NCI-H82 treated with DMSO at 0.1 percent for 48 hours (cell line): ENCODE results near the gene EBLN2.

ENCODE experiments used
- DNase-seq: peaks from one replicate; lab custom pipeline; 2025; ENCODE audit not compliant: unreplicated experiment; lab: John Stamatoyannopoulos, UW

The EBLN2 gene

DNA sequence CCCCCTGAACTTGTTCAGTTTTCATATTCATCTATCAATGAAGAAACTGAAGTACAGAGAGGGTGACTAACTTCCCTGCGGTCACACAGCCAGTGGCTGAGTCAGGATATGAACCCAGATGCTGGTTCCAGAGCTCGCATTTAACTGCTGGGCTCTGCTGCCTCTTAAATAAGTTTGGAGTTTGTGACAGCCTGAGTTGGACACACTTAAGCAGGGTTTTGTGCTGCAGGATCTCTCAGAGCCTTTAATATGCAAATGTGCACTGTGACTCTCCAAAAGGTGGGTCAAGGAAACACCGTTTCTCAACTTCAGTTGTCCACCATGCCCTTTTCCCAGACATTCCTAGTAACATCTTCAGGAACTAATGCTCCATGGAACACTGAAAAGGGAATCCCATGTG, 45.8 kb downstream of the EBLN2 start:
- DNase-seq, result no peak

DNA sequence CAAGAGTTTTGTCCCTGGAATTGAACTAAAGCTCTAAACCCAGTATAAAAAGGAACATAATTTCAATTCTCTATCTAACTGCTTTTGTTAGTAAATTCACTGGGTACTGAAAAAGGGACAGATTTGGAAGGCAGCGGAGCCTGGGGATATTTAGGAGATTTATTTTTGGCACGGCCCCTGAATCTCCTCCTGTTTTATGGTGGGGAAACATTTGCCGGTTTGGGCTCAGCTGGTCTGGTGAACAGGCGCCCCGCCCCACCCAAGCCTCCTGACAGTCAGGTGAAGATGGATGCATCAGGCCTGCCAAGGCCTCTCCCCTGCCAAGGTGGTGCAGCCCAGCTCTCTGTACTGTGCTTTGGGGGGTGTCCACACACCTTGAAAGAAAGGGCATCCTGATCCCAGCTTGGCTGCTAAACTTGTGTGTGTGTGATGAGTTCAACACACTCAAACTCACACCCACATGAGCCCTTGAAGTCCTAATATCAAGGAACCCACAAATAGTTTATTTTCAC, 46.3 kb downstream of the EBLN2 start:
- DNase-seq, result no peak

DNA sequence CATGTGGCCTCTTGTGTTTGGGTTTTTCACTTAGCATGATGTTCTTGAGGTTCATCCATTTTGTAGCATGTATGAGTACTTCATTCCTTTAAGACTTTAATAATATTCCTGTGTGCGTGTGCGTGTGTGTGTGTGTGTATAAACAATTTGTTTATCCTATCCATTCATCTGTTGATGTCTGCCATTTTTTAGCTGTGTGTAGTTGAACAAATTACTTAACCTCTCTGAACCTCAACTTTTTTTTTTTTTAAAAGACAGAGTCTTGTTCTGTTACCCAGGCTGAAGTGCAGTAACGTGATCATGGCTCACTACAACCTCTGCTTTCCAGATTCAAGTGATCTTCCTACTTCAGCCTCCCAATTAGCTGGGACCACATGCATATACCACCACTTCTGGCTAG, 47.3 kb downstream of the EBLN2 start:
- DNase-seq, result no peak

DNA sequence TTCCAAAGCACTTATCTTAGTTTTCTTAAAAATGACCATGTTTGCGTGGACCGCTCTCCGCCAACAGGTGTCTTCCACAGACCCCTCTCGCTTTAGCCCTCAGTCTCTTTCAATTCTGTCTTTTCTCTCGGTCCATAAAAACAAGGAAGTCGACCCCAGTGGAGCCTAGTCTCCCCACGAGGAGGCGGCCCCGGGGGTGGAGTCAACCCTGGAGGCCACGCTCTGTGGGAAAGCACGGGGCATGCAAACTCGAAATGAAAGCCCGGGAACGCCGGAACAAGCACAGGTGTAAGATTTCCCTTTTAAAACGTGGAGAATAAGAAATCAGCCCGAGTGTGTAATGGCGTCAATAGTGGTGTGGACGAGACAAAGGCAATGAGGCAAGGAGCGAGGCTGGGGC, 49.1 kb downstream of the EBLN2 start:
- no peak for DNase-seq
